ELR (cell line): ENCODE data around the gene TMEM123.

Experiments
- DNase-seq: peaks from one replicate; pipeline ENCODE4 v3.0.0-alpha.2; 2015; ENCODE audit warnings: low read depth

TMEM123 gene, protein sequence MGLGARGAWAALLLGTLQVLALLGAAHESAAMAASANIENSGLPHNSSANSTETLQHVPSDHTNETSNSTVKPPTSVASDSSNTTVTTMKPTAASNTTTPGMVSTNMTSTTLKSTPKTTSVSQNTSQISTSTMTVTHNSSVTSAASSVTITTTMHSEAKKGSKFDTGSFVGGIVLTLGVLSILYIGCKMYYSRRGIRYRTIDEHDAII

DNA sequence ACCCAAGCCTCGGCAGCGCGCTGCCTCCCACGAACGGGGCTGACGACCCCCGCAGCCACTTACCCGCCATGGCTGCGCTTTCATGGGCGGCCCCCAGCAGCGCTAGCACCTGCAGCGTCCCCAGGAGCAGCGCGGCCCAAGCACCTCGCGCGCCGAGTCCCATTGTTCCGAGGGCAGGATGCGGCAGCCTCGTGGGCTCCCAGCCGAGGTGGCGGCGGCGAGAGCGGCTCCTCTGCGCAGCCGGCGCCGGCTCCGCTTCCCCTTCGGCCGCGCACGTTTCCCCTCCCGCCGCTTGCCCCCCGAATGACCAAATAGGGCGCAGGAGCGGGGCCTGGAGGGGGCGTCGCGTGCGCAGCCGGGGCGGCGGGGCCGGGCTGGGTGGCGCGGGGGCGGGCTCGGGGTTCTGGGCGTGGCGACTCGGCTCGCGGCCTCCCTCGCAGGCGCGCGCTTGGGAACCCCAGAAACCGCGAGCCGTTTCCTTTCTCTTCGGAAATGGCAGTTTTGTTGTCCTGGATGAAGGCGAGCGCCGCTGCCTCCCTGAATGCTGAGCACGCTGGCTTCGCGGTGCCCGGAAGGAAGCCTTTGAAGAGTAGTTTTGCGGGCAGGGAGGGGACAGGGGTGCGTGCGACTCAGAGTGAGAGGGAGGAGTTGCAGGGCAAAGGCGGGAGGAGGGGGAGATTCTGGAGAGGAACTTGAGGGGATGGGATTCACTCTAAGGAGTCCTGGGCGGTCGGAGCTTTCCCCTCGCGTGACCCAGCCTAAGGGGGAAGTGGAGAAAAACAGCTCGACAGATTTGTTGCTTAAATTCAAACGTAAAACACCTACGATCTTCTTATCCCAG is at the start of gene TMEM123:
Gene TMEM123 (minus strand): TSS at position 305 of the 841 bp plus-strand sequence. CDS start 142 bp downstream, at position 163.
- peak; percentile 87 for DNase-seq

DNA sequence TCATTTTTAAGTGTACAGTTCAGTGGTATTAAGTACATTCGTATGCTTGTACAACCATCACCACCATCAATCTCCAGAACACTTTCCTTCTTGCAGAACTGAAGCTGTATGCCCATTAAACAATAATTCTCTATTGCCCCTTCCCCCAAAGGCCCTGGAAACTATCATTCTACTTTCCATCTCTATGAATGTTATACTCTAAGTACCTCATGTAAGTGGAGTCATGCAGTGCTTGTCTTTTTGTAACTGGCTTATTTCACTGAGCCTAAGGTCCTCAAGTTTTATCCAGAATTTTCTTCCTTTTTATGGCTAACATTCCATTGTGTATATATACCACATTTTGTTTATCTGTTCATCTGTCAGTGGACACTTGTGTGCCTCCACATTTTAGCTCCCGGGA is 48.3 kb upstream of the TMEM123 start:
- DNase-seq = no peak

DNA sequence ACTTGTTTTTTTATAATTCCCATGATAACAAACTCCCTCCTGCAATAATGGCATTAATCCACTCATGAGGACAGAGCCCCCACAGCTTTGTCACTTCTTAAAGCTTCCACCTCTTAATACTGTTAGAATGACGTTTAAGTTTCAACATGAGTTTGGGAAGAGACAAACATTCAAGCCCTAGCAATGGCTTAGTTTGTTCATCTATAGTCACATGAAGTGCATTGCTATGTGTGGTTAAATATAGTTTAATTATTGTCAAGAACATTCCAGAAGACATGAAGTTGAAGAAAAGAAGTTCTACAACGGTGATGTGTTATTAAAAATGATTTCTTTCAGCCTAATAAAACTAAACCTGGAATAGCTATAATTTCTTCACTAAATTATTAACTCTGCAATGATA is 47.4 kb upstream of the TMEM123 start:
- DNase-seq = no peak

DNA sequence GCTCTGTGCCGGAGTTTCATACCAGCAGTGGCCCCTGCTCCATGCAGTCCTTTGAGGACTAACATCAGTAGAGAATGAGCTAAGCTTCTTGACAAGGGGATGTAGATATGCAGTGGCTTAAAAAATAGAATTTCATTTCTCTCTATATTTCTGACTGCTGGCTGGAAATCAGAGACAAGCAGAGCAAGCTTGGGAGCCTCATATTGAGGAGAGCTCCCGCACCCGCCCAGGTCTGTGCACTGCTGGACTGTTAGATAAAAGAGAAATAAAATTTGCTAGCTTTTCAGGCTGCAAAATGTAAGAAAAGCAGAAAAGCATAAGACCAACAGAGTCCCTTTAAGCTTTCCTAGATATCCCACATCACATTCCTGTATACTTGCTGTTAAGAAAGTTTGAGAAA is 46.6 kb upstream of the TMEM123 start:
- no peak for DNase-seq

DNA sequence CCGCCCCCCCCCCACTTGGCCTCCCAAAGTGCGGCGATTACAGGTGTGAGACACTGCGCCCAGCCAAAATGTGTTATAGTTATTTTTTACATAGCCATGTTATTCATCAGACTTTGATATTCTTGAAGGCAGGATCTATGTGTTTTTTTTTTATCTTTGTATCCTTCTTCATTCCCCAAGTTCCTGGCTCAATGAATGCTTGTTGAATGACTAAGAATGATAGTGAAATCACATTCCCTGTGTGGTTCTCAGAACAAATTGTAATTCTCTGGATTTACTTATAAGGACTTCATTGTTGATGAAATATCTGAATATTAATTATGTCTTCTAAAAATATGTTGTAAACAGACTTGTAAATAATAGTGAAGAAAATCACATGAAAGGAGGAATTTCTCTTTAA is 44.5 kb upstream of the TMEM123 start:
- peak; percentile 62 for DNase-seq

DNA sequence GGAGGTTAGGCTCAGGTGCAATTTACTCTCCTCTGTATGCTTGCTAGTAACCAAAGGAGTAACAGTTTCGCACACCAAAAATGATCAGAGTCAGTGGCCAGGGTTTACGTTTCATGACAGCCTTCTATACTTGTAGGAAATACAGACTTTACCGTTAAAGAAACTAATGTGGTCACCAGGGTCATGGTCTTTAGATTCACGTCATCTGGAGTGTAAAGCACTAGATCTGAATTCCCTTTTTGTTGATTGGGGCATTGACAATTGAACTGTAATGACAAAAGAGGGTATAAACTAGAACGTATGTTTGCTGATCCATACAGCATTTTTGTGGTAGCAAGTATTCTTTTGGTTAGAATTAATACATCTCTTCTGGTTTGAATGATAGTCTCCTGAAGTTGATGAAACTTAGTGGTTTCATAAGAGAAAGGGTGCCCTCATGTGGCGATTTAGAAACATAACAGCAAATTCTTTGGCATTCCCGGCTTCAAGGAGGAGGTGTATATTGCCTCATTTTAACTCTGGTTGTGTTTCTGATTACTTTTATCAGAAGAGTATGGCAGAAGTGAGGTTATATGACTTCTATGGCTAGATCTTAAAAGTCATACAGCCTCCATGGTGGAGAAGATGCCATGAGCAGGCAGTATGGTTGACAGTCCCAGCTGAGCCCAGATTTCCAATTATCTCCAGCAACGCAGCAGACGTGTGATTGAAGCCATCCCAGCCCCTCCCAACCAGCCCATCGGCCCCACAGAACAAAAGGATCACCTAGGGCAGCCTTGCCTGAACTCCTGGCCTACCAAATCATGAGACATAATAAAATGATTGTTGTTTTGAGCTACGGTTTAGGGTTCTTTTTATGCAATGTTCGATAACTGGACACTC is 42.8 kb upstream of the TMEM123 start:
- peak; percentile 86 for DNase-seq

DNA sequence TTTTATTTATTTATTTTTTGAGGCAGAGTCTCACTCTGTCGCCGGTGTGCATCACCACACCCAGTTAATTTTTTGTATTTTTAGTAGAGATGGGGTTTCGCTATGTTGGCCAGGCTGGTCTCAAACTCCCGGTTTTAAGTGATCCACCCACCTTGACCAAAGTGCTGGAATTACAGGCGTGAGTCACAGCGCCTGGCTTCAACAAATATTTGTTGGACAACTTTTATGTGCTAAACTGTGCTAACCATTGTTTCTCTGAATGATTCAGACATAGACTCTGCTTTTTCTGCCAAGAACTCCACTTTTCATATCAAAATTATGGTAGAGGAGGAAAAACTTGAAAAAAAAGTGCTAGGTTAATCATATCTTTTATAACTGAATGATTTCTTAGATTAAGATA is 41.7 kb upstream of the TMEM123 start:
- DNase-seq = peak; percentile 77

DNA sequence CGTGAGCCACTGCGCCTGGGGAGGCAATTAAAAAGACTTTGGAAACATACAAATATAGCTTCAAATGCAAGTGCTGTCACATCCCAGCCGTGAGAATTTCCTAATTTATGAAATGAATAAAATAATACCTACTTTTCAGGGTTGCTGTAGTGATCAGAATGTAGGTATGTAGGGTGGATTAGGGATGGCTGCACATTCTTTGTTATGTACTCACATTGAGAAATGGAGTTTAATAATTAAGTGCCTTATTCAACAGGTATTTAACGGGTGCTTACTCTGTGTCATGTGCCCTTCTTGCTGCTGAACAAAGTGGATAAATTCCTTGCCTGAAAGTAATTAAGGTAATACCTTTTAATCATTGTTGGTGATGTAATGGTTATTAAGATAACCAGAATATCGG is 41.0 kb upstream of the TMEM123 start:
- no peak for DNase-seq

DNA sequence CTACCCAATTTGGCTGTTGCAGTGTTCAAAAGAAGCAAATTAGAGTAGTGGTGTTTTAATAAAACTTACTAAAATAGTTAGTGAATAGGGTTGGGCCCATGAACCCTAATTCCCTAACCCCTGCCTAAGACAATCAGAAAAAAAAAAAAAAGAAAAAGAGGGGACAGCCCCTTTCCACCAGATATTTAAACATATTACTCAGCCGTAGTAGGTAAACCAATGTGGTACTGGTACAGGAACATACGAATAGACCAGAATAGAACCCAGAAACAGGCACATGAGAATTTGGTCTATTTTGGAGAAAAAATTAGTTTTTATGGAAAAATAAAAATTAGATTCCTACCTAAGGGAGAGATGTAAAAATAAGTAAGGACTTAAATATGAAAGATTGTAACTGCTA is 39.4 kb upstream of the TMEM123 start:
- DNase-seq = no peak

DNA sequence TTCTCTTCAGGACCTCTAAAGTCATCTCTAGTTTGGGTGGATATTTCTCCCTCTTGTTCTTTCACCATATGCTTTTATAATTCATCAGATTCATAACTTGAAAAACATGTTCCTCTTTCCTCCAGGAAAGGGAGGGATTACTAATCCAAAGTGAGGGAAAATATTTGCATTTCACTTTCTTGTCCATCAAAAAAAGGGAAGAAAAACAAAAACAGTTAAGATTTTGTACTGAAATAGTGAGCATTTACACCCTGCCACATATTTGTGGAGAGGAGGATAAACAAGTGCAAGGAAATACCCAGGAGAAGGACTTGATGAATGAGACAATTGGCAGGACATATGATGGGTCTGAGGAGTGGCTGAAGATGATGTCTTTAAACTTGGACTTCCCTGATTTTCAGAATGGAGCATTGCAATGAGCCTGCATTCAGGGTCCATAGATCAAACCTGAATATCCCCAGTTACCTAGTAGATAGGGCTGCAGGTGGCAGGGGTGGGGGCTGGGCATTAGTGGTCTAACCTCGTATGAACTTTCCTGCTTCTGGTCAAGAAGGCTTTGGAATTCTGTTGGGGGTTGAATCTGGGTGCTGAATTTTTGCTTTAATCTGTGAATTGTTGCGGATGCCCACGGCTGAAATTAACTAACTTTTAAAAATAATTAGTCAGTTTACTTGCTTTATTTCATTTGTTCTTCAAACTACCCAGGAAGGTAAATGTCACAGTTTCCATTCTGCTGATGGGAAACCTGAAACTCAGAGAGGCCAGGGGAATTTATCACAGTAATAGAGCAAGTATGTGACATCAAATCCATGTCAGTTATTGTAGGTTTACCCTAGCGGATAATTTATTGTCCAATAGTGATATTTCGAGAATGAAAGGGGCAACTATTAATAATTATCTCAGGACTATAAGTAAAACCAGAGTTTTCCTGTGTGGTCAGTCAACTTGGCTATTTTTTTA is 36.9 kb upstream of the TMEM123 start:
- no peak for DNase-seq

DNA sequence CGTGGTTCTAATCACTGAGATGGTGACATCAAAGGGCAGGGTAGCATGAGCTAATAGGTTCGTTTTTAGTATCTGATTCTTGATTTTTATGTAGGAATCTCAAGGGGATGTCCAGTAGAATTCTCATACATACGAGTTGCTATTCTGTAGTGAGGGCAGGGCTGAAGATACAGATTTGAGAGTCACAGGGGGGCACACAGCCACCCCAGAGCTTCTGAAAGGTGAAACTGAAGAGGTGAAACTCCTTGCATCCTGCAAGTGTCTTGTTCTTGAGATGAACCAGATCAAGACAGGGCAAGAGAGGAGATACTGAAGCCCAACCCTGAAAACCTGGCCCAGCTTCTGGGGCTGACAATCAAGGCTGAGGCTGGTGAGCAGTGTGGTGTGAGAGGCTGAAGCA is 35.6 kb upstream of the TMEM123 start:
- DNase-seq = no peak

DNA sequence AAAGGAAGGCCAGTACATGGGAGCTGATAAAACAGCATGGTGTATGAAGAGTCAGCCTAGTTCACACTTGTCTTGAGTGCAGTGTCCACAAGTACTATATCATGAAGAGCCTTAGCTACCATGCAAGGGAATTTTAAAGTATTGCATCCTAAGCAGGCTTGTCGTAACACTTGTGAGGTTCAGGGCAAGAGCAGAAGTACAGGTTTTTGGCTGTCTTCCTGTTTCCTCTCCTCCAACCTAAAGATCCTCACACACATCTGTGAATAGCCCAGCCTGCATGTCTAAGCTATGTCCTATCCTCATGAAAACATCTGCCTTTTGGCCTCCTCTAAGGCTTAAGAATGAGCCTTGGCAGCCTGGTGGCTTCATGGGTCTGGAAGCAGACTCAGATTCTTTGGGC is 34.6 kb upstream of the TMEM123 start:
- no peak for DNase-seq

DNA sequence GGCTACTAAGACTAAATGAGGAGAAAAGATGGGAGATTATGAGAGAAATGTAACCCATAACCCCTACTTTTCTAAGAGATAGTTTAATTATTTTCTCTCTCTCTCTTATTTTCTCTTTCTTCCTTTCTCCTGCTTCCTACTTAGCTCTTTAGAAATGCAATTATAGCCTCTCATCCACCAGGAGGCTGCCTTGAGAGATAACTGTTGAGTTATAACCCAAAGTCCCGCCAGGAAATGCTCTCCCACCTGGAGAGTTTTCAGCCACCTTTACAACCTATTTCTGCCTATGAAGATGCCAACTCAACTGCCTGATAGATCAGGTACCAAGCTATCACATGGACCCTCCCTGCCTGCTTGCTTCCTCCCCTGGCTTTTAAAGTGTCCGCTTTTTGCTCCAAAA is 34.0 kb upstream of the TMEM123 start:
- no peak for DNase-seq

DNA sequence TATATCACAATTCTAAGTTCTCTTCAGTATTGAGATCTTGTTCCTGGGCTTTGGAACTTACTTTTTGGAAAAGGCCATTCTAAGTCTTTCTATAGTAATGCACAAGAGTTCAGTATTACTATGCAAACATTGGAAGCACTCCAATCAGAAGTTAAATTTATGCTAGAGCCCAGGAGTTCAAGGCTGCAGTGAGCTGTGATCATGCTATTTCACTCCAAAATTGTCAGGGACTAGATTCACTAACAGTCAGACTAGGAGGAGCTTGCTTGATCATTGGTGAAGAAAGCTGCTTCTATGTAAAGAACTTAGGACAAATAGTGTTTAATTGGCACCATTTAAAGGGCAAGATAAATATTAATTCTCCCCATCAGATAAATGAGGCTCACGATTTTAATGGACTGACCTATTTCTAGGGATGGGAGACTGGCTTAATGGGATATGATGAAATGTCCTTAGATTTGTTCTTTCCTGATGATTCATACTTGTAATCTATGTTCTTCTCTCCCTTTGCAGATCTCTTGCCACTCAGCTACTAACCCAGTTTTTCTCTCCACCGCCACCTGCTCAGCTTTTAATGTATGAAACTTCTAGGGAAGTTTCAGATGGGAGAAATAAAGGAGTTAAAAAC is 32.6 kb upstream of the TMEM123 start:
- no peak for DNase-seq

DNA sequence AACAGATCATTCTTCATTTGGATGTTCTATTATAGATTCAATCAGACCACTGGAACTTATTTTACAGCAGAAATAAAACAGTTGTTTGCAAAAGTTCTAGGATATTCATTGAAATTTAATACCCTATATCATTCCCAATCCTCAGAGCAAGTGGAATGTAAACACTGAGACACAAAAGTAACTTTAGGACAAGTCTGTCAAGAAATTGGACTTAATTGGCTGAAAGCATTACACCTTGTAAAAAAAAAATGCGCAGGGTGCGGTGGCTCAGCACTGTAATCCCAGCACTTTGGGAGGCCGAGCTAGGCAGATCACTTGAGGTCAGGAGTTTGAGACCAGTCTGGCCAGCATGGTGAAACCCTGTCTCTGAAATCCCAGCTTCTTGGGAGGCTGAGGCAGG is 29.9 kb upstream of the TMEM123 start:
- no peak for DNase-seq

DNA sequence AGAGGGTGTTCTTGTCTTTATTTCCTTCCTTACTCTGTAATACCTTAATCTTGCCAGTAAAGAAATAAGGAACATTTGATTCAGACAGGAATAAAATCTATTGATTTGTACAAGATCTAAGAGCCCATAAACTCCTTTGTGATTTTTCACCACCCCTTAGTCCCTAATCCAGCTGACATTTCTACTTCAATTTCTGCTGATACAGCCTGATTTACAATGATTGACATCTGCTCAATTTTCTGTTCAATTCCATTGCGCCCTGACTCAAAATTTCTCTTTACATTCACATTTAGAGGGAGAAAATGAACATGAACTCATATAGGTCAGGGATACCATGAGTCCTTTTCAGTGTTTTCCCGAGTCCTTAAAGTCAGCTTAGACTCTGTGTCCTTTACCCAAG is 27.2 kb upstream of the TMEM123 start:
- DNase-seq = no peak

DNA sequence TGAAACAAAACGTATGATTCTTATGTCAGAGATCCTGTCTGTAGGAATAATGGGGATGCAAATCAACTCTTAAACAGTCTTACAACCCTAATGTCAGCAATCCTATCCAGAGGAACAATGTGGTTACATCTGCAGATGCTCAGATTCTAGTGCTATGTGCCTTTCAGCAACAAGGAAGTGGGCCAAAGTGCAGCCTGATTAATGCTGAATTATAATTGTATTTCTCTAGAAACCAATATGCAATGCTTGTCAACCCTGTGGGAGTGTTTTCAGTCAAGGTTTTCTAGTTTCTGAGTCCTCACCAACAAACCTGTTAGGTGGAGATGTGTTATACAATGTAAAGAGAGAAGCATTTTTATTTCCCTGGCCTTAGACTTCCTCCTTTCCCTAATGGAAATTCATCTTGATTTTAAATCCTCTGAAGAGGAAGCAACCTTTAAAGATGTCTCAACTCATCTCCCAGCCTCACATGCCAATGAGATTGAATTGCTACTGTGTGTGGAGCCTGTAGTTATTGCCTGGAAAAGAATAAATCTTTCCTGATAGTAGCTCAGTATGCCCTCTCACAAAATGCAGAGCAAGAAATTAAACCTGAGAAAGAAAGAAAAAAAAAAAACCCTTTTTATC is 26.2 kb upstream of the TMEM123 start:
- no peak for DNase-seq

DNA sequence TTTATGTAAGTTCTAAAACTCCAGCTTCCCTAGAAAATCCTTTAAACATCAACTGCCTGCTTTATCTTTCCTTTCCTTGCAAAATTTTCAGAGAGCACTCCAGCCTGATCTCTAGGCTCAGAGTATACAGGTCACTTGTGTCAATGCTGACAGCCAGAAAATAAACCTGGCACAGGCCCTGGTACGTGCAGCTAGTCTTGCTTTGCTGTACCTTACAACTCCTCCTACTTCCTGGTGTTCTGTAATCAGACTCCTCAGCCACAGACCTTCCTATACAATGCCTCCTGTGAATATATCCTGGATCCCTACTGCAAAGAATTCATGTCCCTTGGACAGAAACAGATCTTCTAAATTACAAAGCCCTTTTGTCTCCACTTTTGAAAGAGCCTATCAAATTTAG is 24.2 kb upstream of the TMEM123 start:
- no peak for DNase-seq

DNA sequence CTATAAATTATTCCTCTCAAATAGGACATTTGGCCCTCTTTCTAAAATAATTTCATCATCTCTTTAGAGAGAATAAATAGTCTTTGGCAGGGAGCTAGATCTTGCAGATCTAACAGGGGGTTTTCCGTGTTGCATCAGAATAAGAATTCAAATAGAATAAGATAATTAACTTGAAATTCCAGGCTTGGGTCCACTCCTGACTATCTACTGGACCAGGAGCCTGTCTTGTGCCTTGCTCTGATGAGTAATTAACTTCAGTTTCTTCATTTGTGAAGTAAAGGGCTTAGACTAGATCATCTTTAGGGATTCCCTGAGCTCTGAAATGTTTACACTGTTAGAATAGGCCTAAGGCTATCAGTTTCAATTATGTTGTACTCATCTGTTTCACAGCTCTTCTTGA is 23.5 kb upstream of the TMEM123 start:
- DNase-seq = peak; percentile 10

DNA sequence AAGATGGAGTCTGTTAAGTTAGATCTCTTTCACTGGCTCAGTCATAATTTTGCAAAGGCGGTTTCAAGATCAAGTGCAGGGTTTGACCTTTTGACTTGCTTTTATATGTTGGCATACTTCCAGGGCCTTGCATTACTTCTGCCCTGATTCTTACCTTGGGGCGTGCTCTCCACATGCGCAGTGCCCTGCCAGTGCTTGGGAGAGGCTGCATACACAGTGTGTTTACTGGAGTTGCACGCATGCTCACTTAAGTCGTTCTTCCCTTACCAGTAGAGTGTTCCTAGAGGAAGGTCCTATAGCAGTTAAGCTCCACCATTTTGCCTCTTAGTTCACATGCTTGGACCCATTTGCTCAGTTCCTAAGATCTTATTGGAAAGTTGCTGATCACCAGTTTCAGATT is 21.0 kb upstream of the TMEM123 start:
- DNase-seq = no peak

DNA sequence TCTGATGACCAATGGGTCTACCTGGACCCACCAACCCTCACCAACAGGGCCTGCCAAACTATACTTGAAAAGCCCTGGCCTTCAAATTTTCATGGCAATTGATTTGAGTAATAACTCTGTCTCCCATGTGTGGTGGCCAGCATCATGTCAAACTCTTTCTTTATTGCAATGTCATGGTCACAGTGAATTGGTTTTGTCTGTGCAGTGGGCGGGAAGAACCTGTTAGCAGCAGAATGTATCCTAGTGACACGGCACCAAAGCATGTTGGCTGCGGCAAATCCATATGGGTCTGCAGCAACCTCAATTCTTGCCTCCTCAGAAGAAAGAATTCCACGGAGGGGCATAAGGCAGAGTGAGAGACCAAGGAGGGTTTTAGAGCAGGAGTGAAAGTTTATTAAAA is 19.6 kb upstream of the TMEM123 start:
- DNase-seq = no peak
